HepG2 (cell line): Measurements from ENCODE around the gene DNMT1. TPM values are rescaled to one million over a fixed set of nuclear protein-coding genes. Genes with fewer than 3 reads are reported as not detected.

ENCODE experiments used
- CREM ChIP-seq, 2 experiments: sonication (generic) in 1 of 2; formaldehyde crosslinking in 1 of 2; IDR thresholded peaks; 2 replicates each; pipeline versions ENCODE4 v1.4.0 to v1.6.1; 2016 to 2020; ENCODE audit warnings: antibody characterized with exemption in 1 of 2, mild to moderate bottlenecking in 1 of 2, missing genetic modification reagents in 1 of 2
- HDAC6 ChIP-seq: fragments of 200-600 bp; sonication (generic); IDR thresholded peaks from 2 replicates; pipeline ENCODE4 v1.7.0; 2017; ENCODE audit warnings: mild to moderate bottlenecking, antibody characterized with exemption, low read length, low read depth
- HOXA7 ChIP-seq: sonication (generic); formaldehyde crosslinking; IDR thresholded peaks from 2 replicates; pipeline ENCODE4 v1.8.1; 2022; ENCODE audit warnings: mild to moderate bottlenecking, missing genetic modification reagents, moderate library complexity
- KDM3A ChIP-seq: IDR thresholded peaks from 2 replicates; pipeline ENCODE4 v1.6.1; 2018; ENCODE audit warnings: low read depth, missing compliant biosample characterization
- RARA ChIP-seq: IDR thresholded peaks from 2 replicates; pipeline ENCODE4 v1.6.1; 2016; ENCODE audit warnings: missing genetic modification reagents, missing compliant biosample characterization
- ZIK1 ChIP-seq: sonication (generic); formaldehyde crosslinking; IDR thresholded peaks from 2 replicates; pipeline ENCODE4 v1.5.0; 2020; ENCODE audit warnings: mild to moderate bottlenecking, low read depth, missing genetic modification reagents, borderline replicate concordance
- ZNF367 ChIP-seq: sonication (generic); formaldehyde crosslinking; IDR thresholded peaks from 2 replicates; pipeline ENCODE4 v1.4.0; 2020; ENCODE audit warnings: missing genetic modification reagents, borderline replicate concordance
- ZNF569 ChIP-seq: sonication (generic); formaldehyde crosslinking; IDR thresholded peaks from 2 replicates; pipeline ENCODE4 v1.5.0; 2020; ENCODE audit warnings: mild to moderate bottlenecking, missing genetic modification reagents, moderate library complexity, borderline replicate concordance
- ZNF788 ChIP-seq: sonication (generic); formaldehyde crosslinking; IDR thresholded peaks from 2 replicates; pipeline ENCODE4 v1.5.0; 2020; ENCODE audit warnings: mild to moderate bottlenecking, missing genetic modification reagents, borderline replicate concordance
- ZSCAN30 ChIP-seq: sonication (generic); formaldehyde crosslinking; IDR thresholded peaks from 2 replicates; pipeline ENCODE4 v1.5.0; 2020; ENCODE audit warnings: mild to moderate bottlenecking, missing genetic modification reagents
- polyA plus RNA-seq, 8 experiments: library from polyadenylated mRNA; depleted of rRNA in 3 of 8; stranded (reverse) in 7 of 8; unstranded in 1 of 8; fragments of >200 nt; fragmentation: Illumina TruSeq in 4 of 8; extraction: Trizol in 4 of 8; gene quantifications; 2 replicates each; pipeline versions ENCODE4 v1.2.1 to v1.2.3, GENCODE V29; 2011 to 2016; ENCODE audit warnings: low read depth in 4 of 8, missing spikeins in 1 of 8, mixed read lengths in 1 of 8; ENCODE audit not compliant: insufficient read depth in 1 of 8
- total RNA-seq, 5 experiments: library from RNA; depleted of rRNA; stranded (reverse); fragments of >200 nt; fragmentation: Illumina TruSeq; extraction: Trizol; gene quantifications; 2 replicates each; pipeline ENCODE4 v1.2.3, GENCODE V29; 2016; ENCODE audit warnings: low read depth in 1 of 5
- TF ChIP-seq, protein P1 (sequence below): sonication (generic); formaldehyde crosslinking; IDR thresholded peaks from 2 replicates; pipeline ENCODE4 v1.4.0; 2020; ENCODE audit warnings: missing genetic modification reagents
- TF ChIP-seq, protein P2 (sequence below): fragments of 450-650 bp; IDR thresholded peaks from 2 replicates; pipeline ENCODE4 v1.6.1; 2017
- TF ChIP-seq, protein P3 (sequence below): sonication (generic); formaldehyde crosslinking; IDR thresholded peaks from 2 replicates; pipeline ENCODE4 v1.4.0; 2020; ENCODE audit warnings: missing genetic modification reagents
- TF ChIP-seq, protein P4 (sequence below): sonication (generic); formaldehyde crosslinking; IDR thresholded peaks from 2 replicates; pipeline ENCODE4 v1.4.0; 2020; ENCODE audit warnings: missing genetic modification reagents, borderline replicate concordance
- TF ChIP-seq, protein P5 (sequence below): sonication (generic); formaldehyde crosslinking; IDR thresholded peaks from 2 replicates; pipeline ENCODE4 v1.8.0; 2022; ENCODE audit warnings: mild to moderate bottlenecking, missing genetic modification reagents, borderline replicate concordance
- TF ChIP-seq, protein P6 (sequence below): sonication (generic); formaldehyde crosslinking; IDR thresholded peaks from 2 replicates; pipeline ENCODE4 v1.4.0; 2020; ENCODE audit warnings: missing genetic modification reagents, low read depth, mild to moderate bottlenecking, borderline replicate concordance

DNMT1 gene
- total and polyA plus RNA-seq, 2 of the 13 experiments (the other 11 are each of a cell fraction or from before 2014, with no cell fraction given) = 31.2 to 91.1 TPM

DNA sequence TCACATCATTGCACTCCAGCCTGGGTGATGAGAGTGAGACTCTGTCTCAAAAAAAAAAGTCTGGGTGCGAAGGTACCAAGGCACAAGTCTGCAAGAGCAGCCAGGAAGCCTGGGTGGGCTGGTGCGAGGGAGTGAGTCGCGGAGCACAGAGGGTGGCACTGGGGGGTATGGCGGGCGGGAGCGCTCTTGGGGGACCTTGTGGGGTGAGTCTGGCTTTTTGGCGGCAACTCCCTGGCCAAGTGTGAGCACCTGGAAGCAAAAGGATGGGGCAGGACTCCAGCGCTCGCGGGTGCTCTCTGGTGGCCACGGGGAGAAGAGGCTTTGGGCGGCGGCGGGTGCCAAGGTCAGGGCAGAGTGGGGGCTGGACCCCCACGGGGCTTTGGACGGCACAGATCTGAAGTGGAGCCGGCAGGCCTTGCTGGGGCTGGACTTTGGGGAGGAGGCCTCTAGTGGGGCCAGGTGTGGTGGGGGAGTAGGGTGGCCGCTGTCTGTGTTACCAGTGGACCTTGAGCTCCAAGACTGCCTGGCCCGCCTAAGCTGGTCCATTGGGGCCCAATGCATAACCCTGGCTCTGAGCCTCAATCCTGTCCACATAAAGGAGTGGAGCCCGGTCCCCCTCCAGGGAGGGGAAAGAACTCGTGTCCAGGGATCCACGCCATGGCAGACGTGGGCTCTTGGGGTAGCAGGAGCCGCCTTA, 81.7 kb downstream of the DNMT1 start (continued):
- TF ChIP-seq, protein P1, sequence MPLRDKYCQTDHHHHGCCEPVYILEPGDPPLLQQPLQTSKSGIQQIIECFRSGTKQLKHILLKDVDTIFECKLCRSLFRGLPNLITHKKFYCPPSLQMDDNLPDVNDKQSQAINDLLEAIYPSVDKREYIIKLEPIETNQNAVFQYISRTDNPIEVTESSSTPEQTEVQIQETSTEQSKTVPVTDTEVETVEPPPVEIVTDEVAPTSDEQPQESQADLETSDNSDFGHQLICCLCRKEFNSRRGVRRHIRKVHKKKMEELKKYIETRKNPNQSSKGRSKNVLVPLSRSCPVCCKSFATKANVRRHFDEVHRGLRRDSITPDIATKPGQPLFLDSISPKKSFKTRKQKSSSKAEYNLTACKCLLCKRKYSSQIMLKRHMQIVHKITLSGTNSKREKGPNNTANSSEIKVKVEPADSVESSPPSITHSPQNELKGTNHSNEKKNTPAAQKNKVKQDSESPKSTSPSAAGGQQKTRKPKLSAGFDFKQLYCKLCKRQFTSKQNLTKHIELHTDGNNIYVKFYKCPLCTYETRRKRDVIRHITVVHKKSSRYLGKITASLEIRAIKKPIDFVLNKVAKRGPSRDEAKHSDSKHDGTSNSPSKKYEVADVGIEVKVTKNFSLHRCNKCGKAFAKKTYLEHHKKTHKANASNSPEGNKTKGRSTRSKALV (CRISPR knock-in tag) = no peak
- TF ChIP-seq, protein P2, sequence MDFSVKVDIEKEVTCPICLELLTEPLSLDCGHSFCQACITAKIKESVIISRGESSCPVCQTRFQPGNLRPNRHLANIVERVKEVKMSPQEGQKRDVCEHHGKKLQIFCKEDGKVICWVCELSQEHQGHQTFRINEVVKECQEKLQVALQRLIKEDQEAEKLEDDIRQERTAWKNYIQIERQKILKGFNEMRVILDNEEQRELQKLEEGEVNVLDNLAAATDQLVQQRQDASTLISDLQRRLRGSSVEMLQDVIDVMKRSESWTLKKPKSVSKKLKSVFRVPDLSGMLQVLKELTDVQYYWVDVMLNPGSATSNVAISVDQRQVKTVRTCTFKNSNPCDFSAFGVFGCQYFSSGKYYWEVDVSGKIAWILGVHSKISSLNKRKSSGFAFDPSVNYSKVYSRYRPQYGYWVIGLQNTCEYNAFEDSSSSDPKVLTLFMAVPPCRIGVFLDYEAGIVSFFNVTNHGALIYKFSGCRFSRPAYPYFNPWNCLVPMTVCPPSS = no peak
- TF ChIP-seq ZNF788 = peak; percentile 24; the same call in 1 of the 2 replicates
- no peak for TF ChIP-seq CREM (IDR thresholded peaks at IDR 0.05)
- TF ChIP-seq CREM (CRISPR knock-in tag; IDR thresholded peaks at IDR 0.05) = no peak
- TF ChIP-seq, protein P3, sequence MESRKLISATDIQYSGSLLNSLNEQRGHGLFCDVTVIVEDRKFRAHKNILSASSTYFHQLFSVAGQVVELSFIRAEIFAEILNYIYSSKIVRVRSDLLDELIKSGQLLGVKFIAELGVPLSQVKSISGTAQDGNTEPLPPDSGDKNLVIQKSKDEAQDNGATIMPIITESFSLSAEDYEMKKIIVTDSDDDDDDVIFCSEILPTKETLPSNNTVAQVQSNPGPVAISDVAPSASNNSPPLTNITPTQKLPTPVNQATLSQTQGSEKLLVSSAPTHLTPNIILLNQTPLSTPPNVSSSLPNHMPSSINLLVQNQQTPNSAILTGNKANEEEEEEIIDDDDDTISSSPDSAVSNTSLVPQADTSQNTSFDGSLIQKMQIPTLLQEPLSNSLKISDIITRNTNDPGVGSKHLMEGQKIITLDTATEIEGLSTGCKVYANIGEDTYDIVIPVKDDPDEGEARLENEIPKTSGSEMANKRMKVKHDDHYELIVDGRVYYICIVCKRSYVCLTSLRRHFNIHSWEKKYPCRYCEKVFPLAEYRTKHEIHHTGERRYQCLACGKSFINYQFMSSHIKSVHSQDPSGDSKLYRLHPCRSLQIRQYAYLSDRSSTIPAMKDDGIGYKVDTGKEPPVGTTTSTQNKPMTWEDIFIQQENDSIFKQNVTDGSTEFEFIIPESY = peak; percentile 77; the same call in 1 of the 2 replicates
- TF ChIP-seq ZNF569 (CRISPR knock-in tag) = no peak
- TF ChIP-seq KDM3A (CRISPR knock-in tag) = no peak
- TF ChIP-seq HOXA7 (CRISPR knock-in tag) = no peak
- TF ChIP-seq HDAC6 = no peak
- peak; percentile 95 for TF ChIP-seq RARA
- TF ChIP-seq, protein P4, sequence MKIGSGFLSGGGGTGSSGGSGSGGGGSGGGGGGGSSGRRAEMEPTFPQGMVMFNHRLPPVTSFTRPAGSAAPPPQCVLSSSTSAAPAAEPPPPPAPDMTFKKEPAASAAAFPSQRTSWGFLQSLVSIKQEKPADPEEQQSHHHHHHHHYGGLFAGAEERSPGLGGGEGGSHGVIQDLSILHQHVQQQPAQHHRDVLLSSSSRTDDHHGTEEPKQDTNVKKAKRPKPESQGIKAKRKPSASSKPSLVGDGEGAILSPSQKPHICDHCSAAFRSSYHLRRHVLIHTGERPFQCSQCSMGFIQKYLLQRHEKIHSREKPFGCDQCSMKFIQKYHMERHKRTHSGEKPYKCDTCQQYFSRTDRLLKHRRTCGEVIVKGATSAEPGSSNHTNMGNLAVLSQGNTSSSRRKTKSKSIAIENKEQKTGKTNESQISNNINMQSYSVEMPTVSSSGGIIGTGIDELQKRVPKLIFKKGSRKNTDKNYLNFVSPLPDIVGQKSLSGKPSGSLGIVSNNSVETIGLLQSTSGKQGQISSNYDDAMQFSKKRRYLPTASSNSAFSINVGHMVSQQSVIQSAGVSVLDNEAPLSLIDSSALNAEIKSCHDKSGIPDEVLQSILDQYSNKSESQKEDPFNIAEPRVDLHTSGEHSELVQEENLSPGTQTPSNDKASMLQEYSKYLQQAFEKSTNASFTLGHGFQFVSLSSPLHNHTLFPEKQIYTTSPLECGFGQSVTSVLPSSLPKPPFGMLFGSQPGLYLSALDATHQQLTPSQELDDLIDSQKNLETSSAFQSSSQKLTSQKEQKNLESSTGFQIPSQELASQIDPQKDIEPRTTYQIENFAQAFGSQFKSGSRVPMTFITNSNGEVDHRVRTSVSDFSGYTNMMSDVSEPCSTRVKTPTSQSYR (CRISPR knock-in tag) = peak; percentile 55; the same call in 1 of the 2 replicates
- no peak for TF ChIP-seq ZIK1 (CRISPR knock-in tag)
- no peak for TF ChIP-seq ZSCAN30 (CRISPR knock-in tag)
- TF ChIP-seq, protein P5, sequence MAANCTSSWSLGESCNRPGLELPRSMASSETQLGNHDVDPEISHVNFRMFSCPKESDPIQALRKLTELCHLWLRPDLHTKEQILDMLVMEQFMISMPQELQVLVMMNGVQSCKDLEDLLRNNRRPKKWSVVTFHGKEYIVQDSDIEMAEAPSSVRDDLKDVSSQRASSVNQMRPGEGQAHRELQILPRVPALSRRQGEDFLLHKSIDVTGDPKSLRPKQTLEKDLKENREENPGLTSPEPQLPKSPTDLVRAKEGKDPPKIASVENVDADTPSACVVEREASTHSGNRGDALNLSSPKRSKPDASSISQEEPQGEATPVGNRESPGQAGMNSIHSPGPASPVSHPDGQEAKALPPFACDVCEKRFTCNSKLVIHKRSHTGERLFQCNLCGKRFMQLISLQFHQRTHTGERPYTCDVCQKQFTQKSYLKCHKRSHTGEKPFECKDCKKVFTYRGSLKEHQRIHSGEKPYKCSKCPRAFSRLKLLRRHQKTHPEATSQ = no peak
- TF ChIP-seq, protein P6, sequence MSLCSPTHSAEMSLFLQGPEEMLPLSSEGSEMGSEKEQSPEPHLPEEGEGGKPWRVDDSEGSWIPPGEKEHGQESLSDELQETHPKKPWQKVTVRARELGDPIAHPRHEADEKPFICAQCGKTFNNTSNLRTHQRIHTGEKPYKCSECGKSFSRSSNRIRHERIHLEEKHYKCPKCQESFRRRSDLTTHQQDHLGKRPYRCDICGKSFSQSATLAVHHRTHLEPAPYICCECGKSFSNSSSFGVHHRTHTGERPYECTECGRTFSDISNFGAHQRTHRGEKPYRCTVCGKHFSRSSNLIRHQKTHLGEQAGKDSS (CRISPR knock-in tag) = no peak
- TF ChIP-seq ZNF367 (CRISPR knock-in tag) = no peak
